ENCODE results near the gene CLK2. TPM values are rescaled to one million over a fixed set of nuclear protein-coding genes. Genes with fewer than 3 reads are reported as not detected.

CLK2 gene
- total RNA-seq, 1 donor from 2014 or later: 43.7 TPM

DNA sequence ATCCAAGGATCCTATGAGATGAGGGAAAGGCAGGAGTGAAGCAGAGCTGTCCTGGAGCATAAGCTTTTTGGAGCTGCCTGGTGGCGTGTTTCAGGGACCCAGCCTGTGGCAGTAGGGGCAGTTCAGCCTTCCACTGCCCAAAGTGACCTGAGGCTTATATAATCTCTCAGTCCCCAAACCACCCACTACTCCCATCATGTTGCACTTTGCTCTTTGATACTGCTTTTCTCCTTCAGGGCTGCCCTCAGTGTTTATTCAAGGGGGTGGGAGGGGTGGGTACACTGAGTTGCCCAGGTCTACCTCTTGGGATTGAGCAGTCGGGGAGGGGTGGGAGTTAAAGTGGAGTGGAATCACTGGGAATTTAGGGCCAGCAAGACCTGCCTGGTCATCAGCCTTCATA, 13.2 kb upstream of the CLK2 start:
- H3K4me3 ChIP-seq (ENCODE audit: low read depth, low read length): no peak overlapping the region
- TF ChIP-seq, protein P1, sequence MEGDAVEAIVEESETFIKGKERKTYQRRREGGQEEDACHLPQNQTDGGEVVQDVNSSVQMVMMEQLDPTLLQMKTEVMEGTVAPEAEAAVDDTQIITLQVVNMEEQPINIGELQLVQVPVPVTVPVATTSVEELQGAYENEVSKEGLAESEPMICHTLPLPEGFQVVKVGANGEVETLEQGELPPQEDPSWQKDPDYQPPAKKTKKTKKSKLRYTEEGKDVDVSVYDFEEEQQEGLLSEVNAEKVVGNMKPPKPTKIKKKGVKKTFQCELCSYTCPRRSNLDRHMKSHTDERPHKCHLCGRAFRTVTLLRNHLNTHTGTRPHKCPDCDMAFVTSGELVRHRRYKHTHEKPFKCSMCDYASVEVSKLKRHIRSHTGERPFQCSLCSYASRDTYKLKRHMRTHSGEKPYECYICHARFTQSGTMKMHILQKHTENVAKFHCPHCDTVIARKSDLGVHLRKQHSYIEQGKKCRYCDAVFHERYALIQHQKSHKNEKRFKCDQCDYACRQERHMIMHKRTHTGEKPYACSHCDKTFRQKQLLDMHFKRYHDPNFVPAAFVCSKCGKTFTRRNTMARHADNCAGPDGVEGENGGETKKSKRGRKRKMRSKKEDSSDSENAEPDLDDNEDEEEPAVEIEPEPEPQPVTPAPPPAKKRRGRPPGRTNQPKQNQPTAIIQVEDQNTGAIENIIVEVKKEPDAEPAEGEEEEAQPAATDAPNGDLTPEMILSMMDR (conservative IDR thresholded peaks at IDR 0.05; ENCODE audit: low read depth, low read length): no peak
- no peak for DNase-seq (ENCODE audit: low read depth)

DNA sequence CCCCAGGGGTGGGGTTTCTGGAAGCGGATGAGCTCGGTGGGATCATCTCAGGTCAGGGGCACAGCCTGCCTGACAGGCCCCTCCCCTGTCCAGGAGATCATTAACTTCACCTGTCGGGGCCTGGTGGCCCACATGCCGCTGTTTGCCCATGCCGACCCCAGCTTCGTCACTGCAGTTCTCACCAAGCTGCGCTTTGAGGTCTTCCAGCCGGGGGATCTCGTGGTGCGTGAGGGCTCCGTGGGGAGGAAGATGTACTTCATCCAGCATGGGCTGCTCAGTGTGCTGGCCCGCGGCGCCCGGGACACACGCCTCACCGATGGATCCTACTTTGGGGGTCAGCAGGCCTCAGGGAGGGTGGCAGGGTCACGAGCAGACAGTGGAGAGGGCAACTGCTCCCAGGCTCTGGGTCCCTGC, 12.3 kb upstream of the CLK2 start:
- DNase-seq (ENCODE audit: low read depth): no peak
- TF ChIP-seq, protein P1 (conservative IDR thresholded peaks at IDR 0.05; ENCODE audit: low read depth, low read length): no peak
- H3K4me3 ChIP-seq (ENCODE audit: low read depth, low read length): no peak overlapping the region

DNA sequence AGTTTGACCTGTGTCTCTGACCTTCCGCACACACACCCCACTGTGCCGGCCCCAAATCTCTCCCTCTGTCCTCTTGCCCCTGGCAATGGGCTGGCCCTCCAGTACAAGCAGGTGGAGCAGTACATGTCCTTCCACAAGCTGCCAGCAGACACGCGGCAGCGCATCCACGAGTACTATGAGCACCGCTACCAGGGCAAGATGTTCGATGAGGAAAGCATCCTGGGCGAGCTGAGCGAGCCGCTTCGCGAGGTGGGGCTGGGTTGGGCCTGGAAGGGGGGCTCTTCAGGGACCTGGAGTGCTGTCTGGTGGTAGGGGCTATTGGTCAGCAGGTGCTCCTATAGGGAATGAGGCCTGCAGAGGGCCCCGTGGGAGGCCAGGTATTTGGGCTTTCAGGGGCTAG, 11.8 kb upstream of the CLK2 start:
- H3K4me3 ChIP-seq (ENCODE audit: low read depth, low read length): no peak overlapping the region
- TF ChIP-seq, protein P1 (conservative IDR thresholded peaks at IDR 0.05; ENCODE audit: low read depth, low read length): no peak

DNA sequence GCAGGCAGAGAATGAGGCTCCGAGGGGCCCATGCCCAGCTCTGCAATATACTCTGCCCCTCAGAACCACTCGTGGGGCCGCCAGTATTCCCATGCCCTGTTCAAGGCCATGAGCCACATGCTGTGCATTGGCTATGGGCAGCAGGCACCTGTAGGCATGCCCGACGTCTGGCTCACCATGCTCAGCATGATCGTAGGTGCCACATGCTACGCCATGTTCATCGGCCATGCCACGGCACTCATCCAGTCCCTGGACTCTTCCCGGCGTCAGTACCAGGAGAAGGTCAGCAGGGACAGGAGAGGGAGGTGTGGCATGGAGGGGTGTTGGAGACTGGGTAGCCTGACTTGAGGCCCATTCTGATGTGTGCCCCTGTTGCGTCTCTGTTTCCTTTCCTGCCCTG, 11.2 kb upstream of the CLK2 start:
- no peak for DNase-seq (ENCODE audit: low read depth)
- TF ChIP-seq, protein P1 (conservative IDR thresholded peaks at IDR 0.05; ENCODE audit: low read depth, low read length): no peak
- H3K4me3 ChIP-seq (ENCODE audit: low read depth, low read length): no peak overlapping the region

More for the DNA sequence above, 11.8 kb upstream of the CLK2 start:
- DNase-seq (ENCODE audit: low read depth): no peak

DNA sequence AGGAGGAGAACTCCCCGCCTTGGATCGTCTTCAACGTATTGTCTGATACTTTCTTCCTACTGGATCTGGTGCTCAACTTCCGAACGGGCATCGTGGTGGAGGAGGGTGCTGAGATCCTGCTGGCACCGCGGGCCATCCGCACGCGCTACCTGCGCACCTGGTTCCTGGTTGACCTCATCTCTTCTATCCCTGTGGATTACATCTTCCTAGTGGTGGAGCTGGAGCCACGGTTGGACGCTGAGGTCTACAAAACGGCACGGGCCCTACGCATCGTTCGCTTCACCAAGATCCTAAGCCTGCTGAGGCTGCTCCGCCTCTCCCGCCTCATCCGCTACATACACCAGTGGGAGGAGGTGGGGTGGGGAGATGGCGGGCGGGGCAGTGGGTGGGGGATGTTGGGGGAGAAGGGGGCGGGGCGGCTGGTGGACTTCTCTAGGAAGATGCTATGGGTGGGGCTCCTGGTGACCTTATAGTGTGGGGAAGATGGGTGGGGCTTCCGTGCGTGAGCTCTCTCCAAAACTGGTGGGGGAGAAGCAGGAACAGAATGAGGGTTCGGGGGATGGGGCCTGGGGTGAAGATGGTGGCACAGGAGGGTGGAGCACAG, 9.3 kb upstream of the CLK2 start:
- H3K4me3 ChIP-seq (ENCODE audit: low read depth, low read length): no peak overlapping the region
- TF ChIP-seq, protein P1 (conservative IDR thresholded peaks at IDR 0.05; ENCODE audit: low read depth, low read length): no peak

DNA sequence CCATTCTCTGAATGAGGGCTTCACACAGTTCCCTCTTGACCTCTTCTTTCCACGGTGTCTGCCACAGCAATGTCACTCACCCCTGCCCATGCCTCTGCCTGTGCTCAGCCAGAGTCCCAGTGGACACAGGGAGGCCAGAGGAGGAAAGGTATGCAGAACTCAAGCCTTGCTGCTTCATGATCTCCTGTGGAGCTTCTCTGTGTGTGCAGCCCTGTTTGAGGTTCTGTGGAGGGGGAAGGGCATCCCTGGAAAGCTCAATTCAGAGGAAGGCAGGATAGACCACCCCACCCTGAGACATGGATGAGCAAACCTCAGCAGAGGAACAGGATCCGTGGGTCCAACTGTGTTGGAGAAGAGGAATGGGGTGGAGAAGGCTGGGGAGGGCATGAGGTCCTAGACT, 6.0 kb upstream of the CLK2 start:
- H3K4me3 ChIP-seq (ENCODE audit: low read depth, low read length): no peak overlapping the region
- TF ChIP-seq, protein P1 (conservative IDR thresholded peaks at IDR 0.05; ENCODE audit: low read depth, low read length): no peak
- no peak for DNase-seq (ENCODE audit: low read depth)

More for the DNA sequence above, 9.3 kb upstream of the CLK2 start:
- no peak for DNase-seq (ENCODE audit: low read depth)

DNA sequence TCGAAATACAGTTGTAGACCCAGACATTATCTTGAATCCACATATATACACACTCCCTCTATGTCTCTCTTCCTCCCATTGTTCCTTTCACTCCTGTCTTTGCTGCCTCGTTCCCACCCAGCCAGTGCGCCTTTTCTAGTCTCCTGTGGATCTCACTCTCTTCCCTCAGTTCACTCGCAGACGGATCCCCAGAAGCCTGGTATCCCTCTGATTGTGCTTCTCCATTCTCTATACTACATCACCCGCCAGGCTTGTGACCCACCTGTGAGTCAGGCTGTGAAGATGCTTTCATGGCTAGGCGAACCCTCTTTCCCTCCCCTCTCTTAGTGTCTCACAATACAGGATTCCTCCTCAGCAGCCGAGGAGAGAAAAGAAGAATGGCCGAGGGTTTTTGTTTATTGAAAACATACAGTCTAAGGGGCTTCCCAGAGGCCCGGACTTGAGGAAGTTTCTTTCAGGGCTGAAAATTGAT, 5.4 kb upstream of the CLK2 start:
- DNase-seq (ENCODE audit: low read depth): no peak
- H3K4me3 ChIP-seq (ENCODE audit: low read depth, low read length): peak overlapping the region; percentile 84

More for the DNA sequence above, 5.4 kb upstream of the CLK2 start:
- TF ChIP-seq, protein P1 (conservative IDR thresholded peaks at IDR 0.05; ENCODE audit: low read depth, low read length): no peak

Measured in epithelial cell of proximal tubule (primary cell).